ENCODE data around the gene GDNF. TPM values are rescaled to one million over a fixed set of nuclear protein-coding genes. Genes with fewer than 3 reads are reported as not detected.
"Not testable (repeated sequence)": the region's sequence is repeated elsewhere in the genome, so short reads cannot be mapped to it uniquely, and the experiment has no call there.

Gene GDNF
- total and polyA plus RNA-seq, 3 experiments from 2014 or later: not detected

DNA sequence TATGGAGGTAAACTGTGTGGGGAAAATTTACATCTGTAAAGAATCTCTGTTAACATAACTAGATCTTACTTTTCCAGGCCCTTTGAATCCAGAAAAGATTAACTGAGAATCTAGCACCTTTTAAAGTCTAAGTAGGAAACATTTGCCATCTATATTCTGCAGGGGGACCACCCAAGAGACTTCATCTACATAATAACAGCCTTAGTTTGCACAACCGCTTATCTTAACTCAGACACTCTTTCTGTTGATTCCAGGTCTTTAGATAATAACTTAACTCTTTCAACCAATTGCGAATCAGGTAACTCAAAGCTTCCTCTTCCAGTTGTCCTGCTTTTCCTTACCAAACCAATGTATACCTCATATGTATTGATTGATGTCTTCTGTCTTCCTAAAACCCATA, 53.4 kb downstream of the GDNF start:
- ChIA-PET POLR2A (no interaction called here), CTCF (no interaction called here)
- no peak for DNase-seq
- Histone ChIP-seq H3K4me1 (ENCODE audit: insufficient read depth, low read length) (no peaks in the 10 kb centered on the region), H3K27ac (ENCODE audit: low read depth, low read length) (no peak overlapping the region), H3K36me3 (ENCODE audit: insufficient read depth, low read length) (no peaks in the 10 kb centered on the region), H3K27me3 (ENCODE audit: insufficient read depth, low read length, poor library complexity, severe bottlenecking) (no peaks in the 10 kb centered on the region), H3K4me3 (ENCODE audit: low read length) (no peak overlapping the region), H3K9me3 (ENCODE audit: low read length) (no peaks in the 10 kb centered on the region)
- H3K9me3 Mint-ChIP-seq: peaks cover 0 to 5% (median 3%) of the 10 kb centered on the region in 5 donors
- H3K4me3 Mint-ChIP-seq: no peak overlapping the region
- no peak overlapping the region for H3K27ac Mint-ChIP-seq
- peaks cover 6 to 19% of the 10 kb centered on the region in 2 donors for H3K27me3 Mint-ChIP-seq
- H3K36me3 Mint-ChIP-seq: peaks cover 0 to 4% (median 0%) of the 10 kb centered on the region in 3 donors
- H3K4me1 Mint-ChIP-seq: no peaks in the 10 kb centered on the region

DNA sequence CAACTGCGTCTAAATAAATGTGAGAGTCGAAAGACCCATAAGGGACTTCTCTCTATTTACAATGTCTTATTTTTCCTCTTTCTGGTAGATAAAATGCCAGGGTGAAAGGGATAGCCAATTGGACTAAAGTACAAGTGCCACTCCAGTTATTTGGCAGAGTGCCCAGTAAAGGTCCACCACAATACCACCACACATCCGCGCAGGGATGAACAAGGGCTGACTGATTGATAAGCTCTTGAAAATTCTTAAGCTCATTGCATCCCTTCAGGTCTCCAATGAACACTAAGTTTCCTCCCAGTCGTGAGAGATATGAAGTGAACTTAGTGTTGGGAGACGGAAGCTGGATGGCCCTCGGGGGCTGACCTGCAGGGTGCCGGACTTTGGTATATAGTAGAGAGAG, 58.4 kb downstream of the GDNF start:
- H3K4me1 Mint-ChIP-seq; H3K27ac Mint-ChIP-seq; H3K27me3 Mint-ChIP-seq; H3K4me3 Mint-ChIP-seq; H3K27me3 ChIP-seq (ENCODE audit: insufficient read depth, low read length, poor library complexity, severe bottlenecking); H3K36me3 ChIP-seq (ENCODE audit: insufficient read depth, low read length); H3K9me3 Mint-ChIP-seq; H3K36me3 Mint-ChIP-seq; POLR2A ChIA-PET; DNase-seq; H3K27ac ChIP-seq (ENCODE audit: low read depth, low read length); CTCF ChIA-PET; H3K4me1 ChIP-seq (ENCODE audit: insufficient read depth, low read length); H3K4me3 ChIP-seq (ENCODE audit: low read length); H3K9me3 ChIP-seq (ENCODE audit: low read length): not testable (repeated sequence)

DNA sequence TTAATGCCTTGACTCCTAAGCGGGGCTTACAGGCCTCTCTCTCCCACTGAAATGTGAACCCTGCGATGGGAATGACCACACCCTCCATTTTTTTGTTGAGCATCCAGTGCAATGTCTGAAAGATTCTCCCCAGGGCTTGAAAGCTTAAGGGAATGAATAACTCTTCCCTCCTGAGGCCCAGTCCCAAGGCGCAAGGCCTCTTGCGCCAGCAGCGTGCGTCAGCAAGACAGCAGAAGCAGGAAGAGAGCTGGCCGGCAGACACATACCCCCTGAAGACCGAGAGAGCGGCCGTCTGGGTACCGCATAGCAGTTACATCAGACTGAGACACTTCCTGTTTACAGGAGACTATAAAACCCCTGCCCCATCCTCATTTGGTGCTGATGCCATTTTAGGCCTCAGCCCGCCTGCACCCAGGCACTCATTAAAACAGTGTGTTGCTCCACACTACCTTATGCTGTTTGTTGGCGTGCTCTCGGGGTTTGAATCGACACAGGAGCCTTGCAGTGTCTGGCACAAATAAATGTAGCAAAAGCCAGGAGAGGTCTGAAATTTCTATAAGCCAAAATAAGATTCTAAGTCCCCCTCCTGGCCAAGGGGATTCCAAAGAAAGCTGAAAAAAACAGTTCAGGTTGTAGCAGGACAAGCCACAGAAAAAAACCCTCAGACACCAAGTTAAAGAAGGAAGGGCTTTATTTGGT, 62.3 kb downstream of the GDNF start:
- H3K4me1 ChIP-seq (ENCODE audit: insufficient read depth, low read length): no peaks in the 10 kb centered on the region
- no peaks in the 10 kb centered on the region for H3K9me3 ChIP-seq (ENCODE audit: low read length)
- Mint-ChIP-seq H3K27me3 (peaks cover 0 to 3% of the 10 kb centered on the region in 2 donors), H3K4me1 (no peaks in the 10 kb centered on the region), H3K9me3 (peaks cover 8 to 17% (median 14%) of the 10 kb centered on the region in 5 donors), H3K27ac (no peak overlapping the region), H3K4me3 (no peak overlapping the region), H3K36me3 (peaks cover 0 to 5% (median 0%) of the 10 kb centered on the region in 3 donors)
- no peak for DNase-seq
- H3K27me3 ChIP-seq (ENCODE audit: insufficient read depth, low read length, poor library complexity, severe bottlenecking): no peaks in the 10 kb centered on the region
- H3K36me3 ChIP-seq (ENCODE audit: insufficient read depth, low read length): no peaks in the 10 kb centered on the region
- no peak overlapping the region for H3K4me3 ChIP-seq (ENCODE audit: low read length)
- ChIA-PET POLR2A (no interaction called here), CTCF (no interaction called here)
- no peak overlapping the region for H3K27ac ChIP-seq (ENCODE audit: low read depth, low read length)

DNA sequence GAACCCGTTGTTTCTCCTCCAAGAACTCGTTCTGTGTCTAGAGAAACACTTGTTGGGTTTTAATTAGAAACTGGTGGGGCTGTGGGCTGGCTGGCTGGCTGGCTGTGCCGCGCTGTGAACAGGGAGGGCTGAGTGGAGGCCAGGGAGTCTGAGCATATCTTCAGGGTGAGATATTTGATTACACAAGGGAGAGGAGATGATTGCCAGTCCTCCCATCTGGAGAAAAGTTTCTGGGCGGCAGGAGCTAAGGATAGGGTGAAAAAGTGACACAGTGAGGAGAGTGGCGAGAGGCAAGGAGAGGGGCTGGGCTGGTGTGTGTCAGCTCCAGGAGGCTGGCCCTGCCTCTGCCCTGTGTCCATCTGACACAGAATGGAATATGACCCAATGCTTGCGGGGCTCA, 63.0 kb downstream of the GDNF start:
- Histone ChIP-seq H3K4me1 (ENCODE audit: insufficient read depth, low read length) (no peaks in the 10 kb centered on the region), H3K27me3 (ENCODE audit: insufficient read depth, low read length, poor library complexity, severe bottlenecking) (no peaks in the 10 kb centered on the region), H3K4me3 (ENCODE audit: low read length) (no peak overlapping the region), H3K27ac (ENCODE audit: low read depth, low read length) (no peak overlapping the region), H3K9me3 (ENCODE audit: low read length) (no peaks in the 10 kb centered on the region), H3K36me3 (ENCODE audit: insufficient read depth, low read length) (no peaks in the 10 kb centered on the region)
- ChIA-PET POLR2A (no interaction called here), CTCF (no interaction called here)
- no peak for DNase-seq
- H3K4me1 Mint-ChIP-seq: no peaks in the 10 kb centered on the region
- H3K27ac Mint-ChIP-seq: no peak overlapping the region
- H3K27me3 Mint-ChIP-seq: peaks cover 2 to 3% of the 10 kb centered on the region in 2 donors
- H3K4me3 Mint-ChIP-seq: no peak overlapping the region
- peaks cover 0 to 5% (median 0%) of the 10 kb centered on the region in 3 donors for H3K36me3 Mint-ChIP-seq
- peaks cover 8 to 17% (median 14%) of the 10 kb centered on the region in 5 donors for H3K9me3 Mint-ChIP-seq

DNA sequence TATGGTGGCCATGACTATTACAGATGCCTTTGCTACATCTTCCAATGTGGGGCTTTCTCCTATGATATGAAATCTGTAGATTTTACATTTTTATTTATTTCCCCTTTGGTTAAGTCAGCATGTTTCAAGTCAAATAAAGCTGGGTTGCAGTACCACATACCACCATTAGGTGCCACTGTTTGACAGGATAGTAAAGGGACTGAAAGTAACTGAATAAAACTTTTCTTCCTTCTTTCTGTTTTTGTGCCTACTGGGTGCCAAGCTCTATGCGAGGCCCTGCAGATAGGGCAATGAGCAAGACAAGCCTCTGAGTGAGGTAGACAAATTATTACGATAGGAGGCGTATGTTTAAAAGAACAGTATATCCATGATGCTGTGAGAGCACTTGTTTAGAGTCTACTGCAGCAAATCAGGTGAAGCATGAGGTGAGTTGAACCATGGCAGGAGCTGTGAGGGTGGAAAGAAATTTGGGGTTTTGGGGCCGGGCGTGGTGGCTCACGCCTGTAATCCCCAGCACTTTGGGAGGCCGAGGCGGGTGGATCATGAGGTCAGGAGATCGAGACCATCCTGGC, 64.8 kb downstream of the GDNF start:
- Mint-ChIP-seq H3K36me3 (peaks cover 0 to 8% (median 0%) of the 10 kb centered on the region in 3 donors), H3K27me3 (peaks cover 3 to 14% of the 10 kb centered on the region in 2 donors), H3K4me3 (no peak overlapping the region), H3K9me3 (peaks cover 8 to 17% (median 14%) of the 10 kb centered on the region in 5 donors), H3K4me1 (no peaks in the 10 kb centered on the region), H3K27ac (no peak overlapping the region)
- H3K27ac ChIP-seq (ENCODE audit: low read depth, low read length): no peak overlapping the region
- POLR2A ChIA-PET: no interaction called here
- no peaks in the 10 kb centered on the region for H3K27me3 ChIP-seq (ENCODE audit: insufficient read depth, low read length, poor library complexity, severe bottlenecking)
- H3K36me3 ChIP-seq (ENCODE audit: insufficient read depth, low read length): no peaks in the 10 kb centered on the region
- H3K4me1 ChIP-seq (ENCODE audit: insufficient read depth, low read length): no peaks in the 10 kb centered on the region
- H3K9me3 ChIP-seq (ENCODE audit: low read length): no peaks in the 10 kb centered on the region
- no peak for DNase-seq
- CTCF ChIA-PET: no interaction called here
- H3K4me3 ChIP-seq (ENCODE audit: low read length): no peak overlapping the region

DNA sequence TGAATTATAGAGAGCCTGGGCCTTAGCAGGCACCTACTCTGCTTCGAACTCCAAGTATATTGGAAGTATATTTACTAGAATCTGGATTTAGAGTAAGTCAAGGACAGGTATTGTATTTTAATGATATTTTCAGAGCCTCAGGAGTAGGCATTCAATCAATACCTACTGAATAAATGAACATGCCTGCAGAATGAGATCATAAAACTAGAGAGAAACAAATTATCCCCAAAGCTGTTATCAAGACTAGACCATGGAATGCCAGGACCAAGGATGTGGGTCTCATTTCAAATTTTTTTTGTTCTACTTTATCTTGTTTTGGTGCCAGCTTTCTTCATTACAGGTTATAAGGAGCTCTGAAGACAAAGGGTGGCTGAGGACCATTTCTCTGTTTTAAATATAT, 66.0 kb downstream of the GDNF start:
- Mint-ChIP-seq H3K36me3 (peaks cover 0 to 8% (median 0%) of the 10 kb centered on the region in 3 donors), H3K4me3 (no peak overlapping the region), H3K4me1 (no peaks in the 10 kb centered on the region), H3K9me3 (peaks cover 8 to 17% (median 14%) of the 10 kb centered on the region in 5 donors), H3K27me3 (peaks cover 3 to 24% of the 10 kb centered on the region in 2 donors), H3K27ac (no peak overlapping the region)
- no peaks in the 10 kb centered on the region for H3K27me3 ChIP-seq (ENCODE audit: insufficient read depth, low read length, poor library complexity, severe bottlenecking)
- no peaks in the 10 kb centered on the region for H3K9me3 ChIP-seq (ENCODE audit: low read length)
- CTCF ChIA-PET: no interaction called here
- H3K4me3 ChIP-seq (ENCODE audit: low read length): no peak overlapping the region
- no peak for DNase-seq
- H3K27ac ChIP-seq (ENCODE audit: low read depth, low read length): no peak overlapping the region
- H3K4me1 ChIP-seq (ENCODE audit: insufficient read depth, low read length): no peaks in the 10 kb centered on the region
- POLR2A ChIA-PET: no interaction called here
- H3K36me3 ChIP-seq (ENCODE audit: insufficient read depth, low read length): no peaks in the 10 kb centered on the region

DNA sequence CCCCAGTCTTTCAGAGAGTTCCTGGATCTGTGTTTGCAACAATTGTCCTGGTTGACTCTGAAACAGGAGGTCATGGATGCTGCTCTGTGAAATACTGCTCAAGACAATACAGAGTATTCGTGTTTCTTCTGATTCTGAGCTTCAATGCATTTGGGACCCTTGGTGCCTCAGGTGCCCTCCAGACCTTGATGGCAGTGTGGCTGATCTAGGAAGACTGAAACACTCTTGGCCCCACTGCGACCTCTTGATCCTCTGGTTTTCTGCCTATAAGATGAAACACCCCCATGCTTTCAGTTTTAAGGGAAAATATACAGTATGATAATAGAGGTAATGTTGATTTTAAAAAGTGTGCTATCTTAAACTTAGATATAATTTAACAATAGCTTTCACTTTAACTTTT, 67.6 kb downstream of the GDNF start:
- POLR2A ChIA-PET: no interaction called here
- H3K27me3 ChIP-seq (ENCODE audit: insufficient read depth, low read length, poor library complexity, severe bottlenecking): no peaks in the 10 kb centered on the region
- Mint-ChIP-seq H3K4me3 (no peak overlapping the region), H3K27ac (peak overlapping the region in 1 of 8 donors; percentile 64), H3K36me3 (peaks cover 0 to 8% (median 0%) of the 10 kb centered on the region in 3 donors), H3K27me3 (peaks cover 3 to 27% of the 10 kb centered on the region in 2 donors), H3K9me3 (peaks cover 8 to 17% (median 14%) of the 10 kb centered on the region in 5 donors), H3K4me1 (no peaks in the 10 kb centered on the region)
- DNase-seq: no peak
- no peaks in the 10 kb centered on the region for H3K36me3 ChIP-seq (ENCODE audit: insufficient read depth, low read length)
- H3K4me3 ChIP-seq (ENCODE audit: low read length): no peak overlapping the region
- no peak overlapping the region for H3K27ac ChIP-seq (ENCODE audit: low read depth, low read length)
- no peaks in the 10 kb centered on the region for H3K9me3 ChIP-seq (ENCODE audit: low read length)
- CTCF ChIA-PET: no interaction called here
- H3K4me1 ChIP-seq (ENCODE audit: insufficient read depth, low read length): no peaks in the 10 kb centered on the region

DNA sequence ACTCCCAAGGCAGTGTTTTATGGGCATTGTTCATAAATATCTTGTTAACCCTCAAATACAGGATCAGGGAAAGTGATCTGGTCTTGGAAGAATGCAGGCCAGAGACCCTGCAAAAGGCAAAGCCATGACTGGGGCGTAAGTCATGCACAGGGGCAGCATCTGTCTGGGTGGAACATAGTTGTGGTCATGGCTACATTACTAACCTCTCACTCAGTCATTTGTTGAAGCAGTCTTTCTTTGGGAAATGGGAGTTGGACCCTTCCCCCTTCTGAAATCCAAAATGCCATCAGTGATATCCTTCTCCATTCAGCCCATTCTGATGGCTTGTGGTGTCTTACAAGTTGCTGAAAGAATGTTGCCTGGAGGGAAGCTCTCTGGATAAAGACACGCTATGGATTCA, 68.1 kb downstream of the GDNF start:
- no peak overlapping the region for H3K4me3 Mint-ChIP-seq
- Histone ChIP-seq H3K27ac (ENCODE audit: low read depth, low read length) (no peak overlapping the region), H3K4me3 (ENCODE audit: low read length) (no peak overlapping the region), H3K27me3 (ENCODE audit: insufficient read depth, low read length, poor library complexity, severe bottlenecking) (no peaks in the 10 kb centered on the region), H3K36me3 (ENCODE audit: insufficient read depth, low read length) (no peaks in the 10 kb centered on the region), H3K4me1 (ENCODE audit: insufficient read depth, low read length) (no peaks in the 10 kb centered on the region), H3K9me3 (ENCODE audit: low read length) (no peaks in the 10 kb centered on the region)
- peaks cover 8 to 17% (median 14%) of the 10 kb centered on the region in 5 donors for H3K9me3 Mint-ChIP-seq
- H3K4me1 Mint-ChIP-seq: no peaks in the 10 kb centered on the region
- POLR2A ChIA-PET: no interaction called here
- peaks cover 3 to 27% of the 10 kb centered on the region in 2 donors for H3K27me3 Mint-ChIP-seq
- H3K36me3 Mint-ChIP-seq: peaks cover 0 to 8% (median 0%) of the 10 kb centered on the region in 3 donors
- DNase-seq: no peak
- CTCF ChIA-PET: no interaction called here
- H3K27ac Mint-ChIP-seq: no peak overlapping the region
